ENCODE measurements around the gene STARD3. TPM values are rescaled to one million over a fixed set of nuclear protein-coding genes. Genes with fewer than 3 reads are reported as not detected.

The STARD3 gene
- total RNA-seq, 1 experiment from 2014 or later: 75.3 TPM

GRCh38 chr17:39711851-39712250 lies 74.9 kb downstream of the STARD3 start (continued):
- no peak for TF ChIP-seq ARID4B (CRISPR knock-in tag; IDR thresholded peaks at IDR 0.05; ENCODE audit: borderline replicate concordance)
- no peak for TF ChIP-seq FOXJ3 (CRISPR knock-in tag; IDR thresholded peaks at IDR 0.05; ENCODE audit: borderline replicate concordance)
- no peak for TF ChIP-seq AR (CRISPR knock-in tag; IDR thresholded peaks at IDR 0.05)
- TF ChIP-seq GABPB1 (CRISPR knock-in tag; IDR thresholded peaks at IDR 0.05): no peak
- no peak for TF ChIP-seq MXD4 (CRISPR knock-in tag; IDR thresholded peaks at IDR 0.05; ENCODE audit: borderline replicate concordance)

Other genes starting within 250 kb of the STARD3 start
- gene FBXL20, start 235.5 kb upstream of the STARD3 start, total RNA-seq (2021): 9.7 to 13.8 TPM (median 13.0 TPM) in 3 replicates
- 47.0 to 50.4 TPM (median 47.9 TPM) in 3 replicates for gene MED1, start 185.9 kb upstream of the STARD3 start, total RNA-seq (2021)
- 58.4 to 61.6 TPM (median 59.5 TPM) in 3 replicates for gene CDK12, start 175.7 kb upstream of the STARD3 start, total RNA-seq (2021)
- gene NEUROD2, start 29.2 kb upstream of the STARD3 start, total RNA-seq (2021): not detected in 3 replicates
- gene PPP1R1B, start 10.2 kb upstream of the STARD3 start, total RNA-seq (2021): 15.0 to 20.5 TPM (median 15.2 TPM) in 3 replicates
- 2.5 to 2.9 TPM (median 2.8 TPM) in 3 replicates for gene TCAP, start 28.2 kb downstream of the STARD3 start, total RNA-seq (2021)
- gene PNMT, start 31.3 kb downstream of the STARD3 start, total RNA-seq (2021): 2.4 to 3.1 TPM (median 2.7 TPM) in 3 replicates
- 24.3 to 25.7 TPM (median 24.9 TPM) in 3 replicates for gene PGAP3, start 50.9 kb downstream of the STARD3 start, total RNA-seq (2021)
- 153 to 209 TPM (median 158 TPM) in 3 replicates for gene ERBB2, start 62.9 kb downstream of the STARD3 start, total RNA-seq (2021)
- gene MIEN1, start 93.4 kb downstream of the STARD3 start, total RNA-seq (2021): 40.6 to 46.7 TPM (median 46.5 TPM) in 3 replicates
- 42.4 to 48.5 TPM (median 44.0 TPM) in 3 replicates for gene GRB7, start 100.8 kb downstream of the STARD3 start, total RNA-seq (2021)
- gene IKZF3, start 227.2 kb downstream of the STARD3 start, total RNA-seq (2021): 0.81 to 1.0 TPM (median 0.87 TPM) in 3 replicates
- gene ZPBP2, start 231.1 kb downstream of the STARD3 start, total RNA-seq (2021): not detected in 3 replicates